ENCODE data around the gene C12orf42.

C12orf42 gene

DNA sequence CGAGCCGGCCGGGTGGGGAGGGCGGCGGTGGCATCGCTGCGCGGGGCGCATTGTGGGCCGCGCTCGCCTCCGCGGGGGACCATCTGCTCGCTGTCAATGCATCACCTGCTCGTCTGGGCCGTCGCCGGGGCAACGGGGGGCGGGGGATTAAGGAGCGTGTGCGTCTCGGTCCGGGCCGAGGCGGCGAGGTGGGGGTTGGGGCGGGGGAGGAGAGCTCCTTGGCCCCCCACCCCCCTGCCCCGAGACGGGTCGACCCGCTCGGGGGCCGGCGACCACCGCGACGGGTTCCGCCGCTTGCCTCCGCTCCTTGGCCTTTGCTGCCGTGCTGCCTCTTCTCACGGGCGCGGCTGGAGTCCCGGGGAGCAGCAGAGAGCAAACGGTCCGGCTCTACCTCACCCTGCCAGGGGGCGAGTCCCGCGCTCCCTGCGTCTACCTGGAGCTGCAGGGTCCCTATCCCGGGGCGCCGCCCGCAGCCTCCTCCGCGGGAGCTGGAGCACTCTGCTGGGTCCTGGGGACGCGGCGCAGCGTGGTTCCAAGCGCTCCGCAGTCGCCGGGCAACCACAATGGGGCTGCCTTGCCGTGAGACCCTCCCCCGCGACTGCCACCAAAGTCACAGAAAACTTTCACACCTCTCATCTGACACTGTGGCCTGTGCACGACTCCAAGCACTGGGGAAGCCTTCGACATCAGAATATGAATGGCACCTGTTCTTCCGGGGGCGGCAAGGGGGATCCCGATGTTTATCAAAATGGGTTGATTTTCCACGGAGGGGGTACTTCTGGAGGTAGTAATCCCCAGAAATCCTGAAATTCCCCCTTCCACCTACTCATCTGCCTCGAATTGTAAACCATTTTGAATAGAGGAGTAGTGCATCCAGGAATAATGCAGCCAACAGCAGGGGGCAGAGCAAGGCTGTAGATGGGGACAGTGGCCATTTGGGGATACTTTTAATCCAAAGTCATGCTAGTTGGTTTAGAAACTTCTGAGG, at the start of gene C12orf42:
C12orf42 (minus strand) TSS at position 500 of the 988 bp plus-strand sequence. CDS start 17,542 bp downstream, outside the sequence.
- no peak for DNase-seq (ENCODE audit: low read depth in 2 of 2)

DNA sequence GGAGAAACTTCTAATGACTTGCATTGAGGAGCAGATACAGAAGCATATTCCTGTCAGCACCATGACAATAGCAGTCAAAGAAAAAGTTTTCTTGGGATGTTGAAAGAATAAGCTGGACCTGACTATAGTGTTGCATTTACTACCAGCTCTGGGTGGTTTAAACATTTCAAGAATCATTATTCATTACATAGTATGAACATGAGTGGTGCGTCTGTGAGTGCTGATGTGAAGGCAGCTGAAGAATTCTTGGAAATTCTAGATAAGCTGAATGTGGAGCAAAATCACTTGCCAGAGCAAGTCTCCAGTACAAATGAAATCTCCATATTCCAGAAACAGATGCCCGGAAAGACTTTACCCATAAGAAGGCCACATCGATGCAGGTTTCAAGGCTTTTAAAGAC, 46.3 kb upstream of the C12orf42 start:
- DNase-seq (ENCODE audit: low read depth in 2 of 2), result no peak

DNA sequence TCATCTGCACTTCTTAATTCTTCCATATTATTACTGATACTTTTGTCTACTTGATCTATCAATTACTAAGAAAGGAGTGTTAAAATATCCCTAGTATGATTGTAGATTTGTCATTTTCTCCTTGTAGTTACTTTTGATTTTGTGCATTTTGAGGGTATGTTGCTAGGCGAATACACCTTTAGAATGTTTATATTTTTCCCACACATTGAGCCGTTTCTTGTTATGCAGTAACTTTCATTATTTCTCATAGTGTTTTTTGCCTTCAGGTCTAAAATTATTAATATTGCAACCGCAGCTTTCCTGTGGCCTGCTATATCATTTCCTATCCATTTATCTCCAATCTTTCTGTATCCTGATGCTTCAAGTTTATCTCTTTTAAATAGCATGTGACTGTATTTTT, 44.6 kb upstream of the C12orf42 start:
- no peak for DNase-seq (ENCODE audit: low read depth in 2 of 2)

DNA sequence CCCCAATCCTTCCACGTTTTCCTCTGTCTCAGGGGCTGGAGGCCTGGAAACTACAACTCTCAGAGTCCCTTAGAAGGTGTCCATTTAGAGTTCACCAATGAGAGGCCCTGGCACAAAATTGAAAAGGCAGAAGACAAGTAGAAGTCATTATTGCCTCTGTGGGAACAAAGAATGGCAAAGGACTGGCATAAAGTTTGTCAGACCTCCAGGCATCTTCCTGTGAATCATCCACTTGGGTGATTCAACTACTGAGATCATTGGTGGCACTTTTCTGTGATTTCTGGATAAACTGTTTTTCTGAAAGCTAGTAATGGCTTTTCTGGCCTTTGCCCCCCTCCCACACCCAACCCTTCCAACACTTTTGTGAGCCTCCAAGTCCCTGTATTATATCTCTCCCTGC, 42.6 kb upstream of the C12orf42 start:
- no peak for DNase-seq (ENCODE audit: low read depth in 2 of 2)

DNA sequence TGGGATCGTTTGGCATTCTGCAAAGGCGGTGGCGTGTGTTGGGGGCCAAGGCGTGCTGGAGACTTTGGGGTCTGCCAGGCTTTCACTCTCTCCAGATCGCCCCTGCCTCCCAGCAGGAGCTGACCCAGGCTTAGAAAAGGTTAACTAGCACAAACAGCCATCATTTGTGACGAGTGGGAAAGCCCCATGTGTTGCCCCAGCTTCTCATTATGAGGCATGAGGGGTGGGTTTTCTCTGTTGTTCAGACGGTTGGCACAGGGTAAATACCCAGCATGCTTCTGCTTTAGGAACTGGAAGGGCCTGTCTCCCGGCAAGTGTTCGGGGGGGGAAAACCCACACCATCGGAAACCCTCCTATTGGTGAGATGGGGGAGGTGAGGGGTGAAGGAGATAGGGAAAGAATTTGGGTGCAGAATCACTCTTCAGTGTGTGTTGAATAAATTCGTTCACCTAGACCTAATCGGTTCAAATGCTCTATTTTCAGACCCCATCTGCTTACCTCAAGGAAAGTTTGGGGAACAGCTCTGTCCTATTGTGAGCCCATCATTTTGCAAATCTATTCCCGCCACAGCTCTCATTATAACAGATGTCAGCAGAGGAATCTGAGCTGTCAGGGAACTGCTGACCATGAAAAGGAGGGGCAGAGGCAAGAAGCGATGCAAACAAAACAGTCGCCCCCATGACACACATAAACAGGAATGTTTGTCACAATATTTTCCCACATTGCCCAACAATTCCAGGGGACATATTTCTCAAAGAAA, 34.7 kb upstream of the C12orf42 start:
- DNase-seq (ENCODE audit: low read depth in 2 of 2), result no peak

DNA sequence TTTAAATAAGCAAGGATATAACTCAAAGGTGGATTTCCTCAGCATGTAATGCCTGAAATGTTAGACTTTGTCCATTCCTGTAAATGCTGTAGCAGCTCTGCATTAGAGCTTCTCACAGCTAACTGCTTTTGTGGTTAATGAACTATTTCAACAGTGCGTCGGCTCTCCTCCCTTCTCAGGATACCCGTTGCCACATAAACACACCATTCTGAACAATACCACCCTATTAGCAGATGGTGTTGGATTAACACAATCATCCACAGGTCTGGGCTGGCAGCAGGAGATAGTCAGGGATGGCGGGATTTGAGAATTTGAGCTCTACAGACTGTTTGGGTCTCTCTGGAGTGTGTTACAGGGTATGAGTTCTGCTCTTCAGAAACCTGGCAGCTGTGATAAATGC, 33.5 kb upstream of the C12orf42 start:
- DNase-seq (ENCODE audit: low read depth in 2 of 2), result no peak

DNA sequence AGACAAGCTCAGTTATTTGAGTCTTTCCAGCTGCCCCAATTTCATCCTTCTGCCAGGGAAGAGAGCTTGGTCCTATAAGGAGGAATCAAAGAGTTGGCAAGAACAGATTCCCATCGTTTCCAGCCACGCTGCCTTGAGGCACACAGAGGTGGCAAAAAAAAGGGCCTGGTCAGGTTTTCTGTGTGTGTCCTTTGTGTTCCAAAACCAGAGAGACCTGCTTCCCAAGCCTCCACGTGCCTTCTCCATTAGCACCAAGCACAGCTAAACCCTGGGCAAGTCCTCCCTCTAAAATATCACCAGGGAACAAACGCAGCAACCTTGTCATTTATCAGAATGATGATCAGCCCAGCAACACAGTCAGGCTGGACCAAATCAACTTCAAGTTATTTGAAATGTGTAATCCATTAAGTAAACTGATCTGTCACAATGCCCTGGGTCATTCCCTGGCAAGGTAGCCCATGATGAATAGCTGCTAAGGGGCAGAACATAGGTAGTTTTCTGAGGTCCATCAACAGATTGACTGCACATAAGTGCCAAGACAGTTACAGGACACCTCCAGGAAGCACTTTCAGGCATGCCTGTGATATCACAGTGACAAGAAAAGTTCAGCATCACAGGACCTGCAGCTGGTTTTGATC, 28.6 kb upstream of the C12orf42 start:
- DNase-seq (ENCODE audit: low read depth in 2 of 2), result no peak

DNA sequence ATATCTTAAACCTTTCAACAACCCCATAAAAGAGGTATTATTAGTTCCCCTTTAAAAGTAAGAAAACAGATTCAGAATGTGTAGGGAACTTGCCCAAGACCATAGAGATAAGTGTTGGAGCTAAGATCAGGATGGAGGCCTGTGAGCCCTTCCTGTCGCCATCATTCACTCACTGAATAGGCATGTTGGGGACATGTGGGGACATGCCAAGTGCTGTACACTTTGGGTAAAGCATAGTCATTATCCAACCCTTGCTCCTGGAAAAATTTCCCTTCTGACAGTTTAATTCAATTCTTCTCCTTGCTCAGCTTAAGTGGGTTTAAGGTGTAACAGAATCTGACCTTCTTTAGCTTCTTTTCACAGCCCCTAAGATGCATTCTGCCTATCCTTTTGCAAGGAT, 28.0 kb upstream of the C12orf42 start:
- no peak for DNase-seq (ENCODE audit: low read depth in 2 of 2)

DNA sequence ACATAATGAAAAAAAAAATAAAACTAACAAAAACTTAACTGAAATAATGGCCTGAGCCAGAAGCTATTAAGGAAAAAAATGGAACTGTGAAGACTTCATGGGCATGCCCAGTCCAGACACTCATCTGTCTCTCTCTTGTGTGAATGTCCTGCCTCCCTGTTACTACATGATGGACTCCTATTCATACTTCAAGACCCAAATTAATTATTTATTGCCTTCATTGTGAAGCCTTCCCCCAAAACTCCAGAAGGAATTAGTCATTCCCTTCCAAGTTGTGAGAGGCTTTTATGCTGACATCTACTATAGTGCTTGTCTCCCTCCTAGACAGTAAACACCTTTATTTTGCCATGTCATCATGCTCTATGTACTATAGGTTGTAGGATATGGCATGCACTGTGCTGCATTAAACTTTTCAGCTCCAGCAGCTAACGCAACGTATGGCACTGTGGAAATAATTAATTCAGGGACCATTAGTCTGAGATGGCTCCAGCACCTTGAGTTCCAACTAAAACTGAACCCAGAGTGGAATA, 25.0 kb upstream of the C12orf42 start:
- DNase-seq (ENCODE audit: low read depth in 2 of 2), result no peak

DNA sequence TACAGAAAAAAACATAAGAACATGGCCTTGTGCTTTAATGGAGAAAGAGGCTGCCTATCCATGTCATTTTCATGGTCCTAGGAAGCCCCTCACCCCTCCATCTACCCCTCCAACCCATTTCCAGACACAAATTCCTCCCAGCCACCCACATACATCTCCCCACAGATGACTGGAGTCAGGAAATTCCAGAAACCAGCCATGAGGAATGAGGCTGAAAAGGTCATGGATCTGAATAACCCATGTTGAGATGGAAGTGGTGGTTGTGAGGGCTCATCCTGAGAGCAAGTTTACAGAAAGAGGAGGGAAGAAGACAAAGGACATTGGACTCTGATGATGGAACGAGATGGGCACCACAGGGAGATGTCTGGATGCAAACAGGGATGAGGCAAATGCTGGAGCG, 23.9 kb upstream of the C12orf42 start:
- no peak for DNase-seq (ENCODE audit: low read depth in 2 of 2)

DNA sequence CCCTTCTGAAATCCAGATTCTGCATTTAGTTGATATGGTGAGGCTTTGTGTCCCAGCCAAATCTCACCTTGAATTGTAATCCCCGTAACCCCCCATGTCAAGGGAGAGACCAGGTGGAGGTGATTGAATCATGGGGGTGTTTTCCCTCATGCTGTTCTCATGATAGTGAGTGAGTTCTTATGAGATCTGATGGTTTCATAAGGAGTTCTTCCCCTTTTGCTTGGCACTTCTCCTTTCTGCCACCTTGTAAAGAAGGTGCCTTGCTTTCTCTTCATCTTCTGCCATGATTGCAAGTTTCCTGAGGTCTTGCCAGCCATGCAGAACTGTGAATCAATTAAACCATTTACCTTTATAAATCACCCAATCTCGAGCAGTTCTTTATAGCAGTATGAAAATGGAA, 23.1 kb upstream of the C12orf42 start:
- DNase-seq (ENCODE audit: low read depth in 2 of 2), result no peak

DNA sequence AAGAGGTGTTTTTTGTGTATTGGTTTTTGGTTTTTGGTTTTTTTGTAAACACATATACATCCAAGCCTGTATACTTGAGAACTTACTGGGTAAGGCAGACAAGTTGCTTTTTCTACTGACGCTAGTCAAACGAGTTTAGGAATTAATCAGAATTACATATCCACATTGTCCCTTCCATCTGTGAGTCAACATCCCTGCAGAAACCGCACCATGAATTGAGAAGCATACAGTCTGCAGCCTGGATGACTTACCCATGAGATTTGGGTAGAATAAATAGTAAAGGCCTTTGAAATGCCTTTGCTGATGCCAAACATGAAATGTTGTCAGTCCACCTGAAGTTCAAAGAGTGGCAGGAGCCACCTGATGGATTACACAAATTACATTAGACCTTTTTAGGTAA, 21.4 kb upstream of the C12orf42 start:
- DNase-seq (ENCODE audit: low read depth in 2 of 2), result no peak

DNA sequence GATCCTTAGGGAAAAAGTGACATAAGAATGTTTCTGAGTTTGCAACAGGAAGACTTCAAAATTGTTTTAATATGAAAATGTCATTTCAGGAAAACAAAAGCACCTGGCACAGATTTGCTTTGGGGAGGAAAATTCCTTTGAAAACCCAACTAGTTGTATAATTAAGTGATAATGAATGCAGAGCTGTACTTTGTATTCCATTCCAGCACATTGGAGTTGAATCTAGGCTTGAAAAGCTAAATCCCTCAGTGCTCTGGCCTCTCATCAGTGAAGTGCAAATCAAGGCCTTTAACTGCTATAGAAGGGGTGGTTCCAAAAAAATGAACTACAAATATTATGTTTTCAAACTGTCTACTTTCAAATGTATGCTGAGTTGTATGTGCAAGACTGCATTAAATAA, 19.6 kb upstream of the C12orf42 start:
- no peak for DNase-seq (ENCODE audit: low read depth in 2 of 2)

DNA sequence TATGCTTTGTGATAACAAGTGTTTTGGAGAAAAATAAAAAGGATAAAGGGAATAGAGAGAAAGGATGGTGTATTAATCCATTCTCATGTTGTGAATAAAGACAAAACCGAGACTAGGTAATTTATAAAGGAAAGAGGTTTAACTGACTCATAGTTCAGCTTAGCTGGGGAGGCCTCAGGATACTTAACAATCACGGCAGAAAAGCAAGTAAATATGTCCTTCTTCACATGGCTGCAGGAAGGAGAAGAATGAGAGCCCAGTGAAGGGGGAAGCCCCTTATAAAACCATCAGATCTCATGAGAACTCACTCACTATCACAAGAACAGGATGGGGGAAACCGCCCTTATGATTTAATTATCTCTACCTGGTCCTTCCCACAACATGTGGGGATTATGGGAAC, 18.1 kb upstream of the C12orf42 start:
- DNase-seq (ENCODE audit: low read depth in 2 of 2), result no peak

DNA sequence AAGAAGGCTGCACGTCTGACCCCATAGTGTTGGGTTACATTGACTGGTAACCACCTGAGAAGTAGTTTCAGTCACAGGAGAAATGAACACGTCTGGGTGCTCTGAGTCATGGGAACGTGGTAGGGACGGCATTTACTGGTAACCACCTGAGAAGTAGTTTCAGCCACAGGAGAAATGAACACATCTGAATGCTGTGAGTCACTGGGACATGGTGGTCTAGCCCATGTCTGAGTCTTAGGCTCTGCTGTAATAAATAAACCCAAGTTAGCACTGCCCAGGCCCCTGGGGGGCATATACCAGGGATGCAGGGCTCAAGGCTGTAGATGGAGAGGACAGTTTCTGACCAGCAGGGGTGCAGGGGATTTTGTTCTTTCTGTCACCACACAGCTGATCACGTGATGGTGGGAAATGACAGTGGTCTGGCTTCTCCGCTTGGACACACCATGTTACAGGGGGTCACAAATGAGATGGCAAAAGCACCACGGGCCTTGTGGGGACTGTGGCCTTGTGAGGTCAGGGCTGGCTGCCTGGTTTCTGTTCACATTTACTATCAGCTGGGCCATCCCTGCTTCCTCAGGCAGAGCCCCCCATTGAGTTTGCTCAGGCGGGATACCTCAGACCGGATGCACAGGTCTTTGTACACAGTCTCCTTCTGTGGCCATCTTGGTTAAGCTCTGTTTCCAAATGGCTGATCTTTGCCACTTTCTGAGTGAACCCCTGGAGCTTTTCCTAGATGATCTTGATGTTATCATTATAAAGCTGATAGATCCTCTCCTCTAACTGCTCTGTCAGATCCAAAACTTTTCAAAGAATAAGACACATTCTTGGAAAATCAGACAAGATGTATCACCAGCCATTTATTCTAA, 9.8 kb upstream of the C12orf42 start:
- no peak for DNase-seq (ENCODE audit: low read depth in 2 of 2)

DNA sequence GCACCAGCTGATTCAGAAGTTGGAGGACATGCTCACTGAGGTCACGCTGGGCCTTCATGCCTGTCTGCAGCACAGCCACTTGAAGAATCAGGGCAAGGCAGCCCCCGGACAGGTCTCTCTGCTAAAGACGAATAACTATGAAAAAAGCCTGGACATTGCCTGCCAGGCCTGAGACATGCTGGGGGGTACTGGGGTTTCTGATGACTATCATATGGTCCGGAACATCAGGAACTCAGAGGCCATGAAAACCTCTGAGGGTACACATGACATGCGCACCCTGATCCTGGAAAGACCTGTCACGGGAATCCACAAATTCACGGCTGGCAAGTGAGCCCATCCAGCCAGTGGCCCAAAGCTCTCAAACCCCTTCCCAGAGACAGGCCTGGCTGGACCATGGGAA, 8.8 kb upstream of the C12orf42 start:
- DNase-seq (ENCODE audit: low read depth in 2 of 2), result no peak

DNA sequence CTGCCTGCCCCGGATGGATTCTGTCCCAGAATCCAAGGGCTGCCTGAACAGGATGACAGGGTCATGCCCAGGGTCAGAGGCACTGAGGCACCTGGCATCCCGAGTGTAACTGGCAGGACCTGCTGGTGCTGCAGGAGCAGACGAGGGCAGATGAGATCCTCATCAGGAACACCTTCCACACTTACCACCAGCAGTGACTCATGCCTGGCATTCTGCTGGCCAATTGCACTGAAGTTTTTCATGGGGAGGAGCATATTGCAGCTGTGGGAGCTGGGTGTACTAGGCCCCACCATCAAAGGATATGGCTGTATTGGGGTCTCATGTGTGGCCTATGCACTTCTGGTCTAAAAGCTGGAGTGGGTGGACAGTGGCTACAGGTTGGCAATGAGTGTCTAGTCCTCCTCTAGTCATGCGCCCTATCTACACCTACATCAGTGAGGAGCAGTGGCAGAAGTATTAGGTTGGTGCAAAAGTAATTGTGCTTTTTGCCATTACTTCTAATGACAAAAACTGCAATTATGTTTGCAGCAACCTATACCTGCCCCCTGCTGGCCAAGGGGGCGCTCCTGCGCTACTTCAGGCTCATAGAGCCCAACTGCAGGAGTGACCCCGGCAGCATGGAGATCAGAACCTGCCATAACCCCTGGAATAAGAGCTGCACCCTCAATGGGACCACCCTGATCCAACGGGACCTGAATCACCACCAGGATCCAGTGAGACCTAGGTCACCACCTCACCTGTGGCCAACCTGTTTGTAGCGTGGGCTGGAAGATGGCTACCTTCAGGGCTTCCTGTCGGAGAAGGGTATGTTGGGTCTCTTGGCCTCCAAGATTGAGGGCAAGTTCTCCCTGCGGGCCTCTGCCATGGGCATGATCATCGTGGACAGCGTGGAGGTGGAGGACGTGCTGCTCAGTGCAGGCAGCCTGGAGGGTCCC, 8.0 kb upstream of the C12orf42 start:
- DNase-seq (ENCODE audit: low read depth in 2 of 2), result no peak

DNA sequence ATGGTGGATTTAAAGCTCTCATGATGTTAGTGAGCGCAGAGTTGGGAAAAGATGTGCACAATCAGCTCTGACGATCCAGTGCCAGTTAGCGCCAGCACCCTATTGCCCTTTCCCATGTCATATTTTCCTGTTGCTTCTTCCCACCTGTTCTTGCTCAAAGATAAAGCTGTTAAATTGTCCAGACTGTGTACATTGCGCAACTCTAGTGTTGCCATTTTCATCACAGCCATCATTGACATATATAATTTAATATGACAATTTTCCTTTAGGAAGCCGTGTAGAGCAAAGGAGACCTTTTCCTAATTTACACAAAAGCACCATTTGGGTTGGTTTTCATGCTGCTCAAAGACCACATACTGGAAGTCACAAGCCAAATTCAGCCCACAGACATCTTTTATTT, 5.7 kb upstream of the C12orf42 start:
- DNase-seq (ENCODE audit: low read depth in 2 of 2), result no peak

DNA sequence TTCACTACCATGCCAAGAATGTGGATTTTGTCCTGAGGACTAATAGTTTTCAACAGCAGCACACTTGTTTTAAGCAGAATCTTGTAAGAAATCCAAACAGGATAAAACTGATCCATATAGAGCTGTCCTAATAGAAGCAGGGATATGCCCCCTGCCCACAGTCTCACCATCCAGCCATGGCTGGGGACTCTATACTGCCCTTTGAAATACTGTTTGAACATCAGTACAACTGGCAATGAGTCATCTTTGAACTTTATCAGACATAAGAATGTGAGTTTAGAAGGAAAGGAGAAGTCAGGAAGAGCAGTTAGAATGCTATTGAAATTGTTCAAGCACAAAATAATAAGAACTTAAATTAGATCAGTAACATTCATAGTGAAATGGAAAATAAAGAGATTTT, 3.8 kb upstream of the C12orf42 start:
- no peak for DNase-seq (ENCODE audit: low read depth in 2 of 2)

DNA sequence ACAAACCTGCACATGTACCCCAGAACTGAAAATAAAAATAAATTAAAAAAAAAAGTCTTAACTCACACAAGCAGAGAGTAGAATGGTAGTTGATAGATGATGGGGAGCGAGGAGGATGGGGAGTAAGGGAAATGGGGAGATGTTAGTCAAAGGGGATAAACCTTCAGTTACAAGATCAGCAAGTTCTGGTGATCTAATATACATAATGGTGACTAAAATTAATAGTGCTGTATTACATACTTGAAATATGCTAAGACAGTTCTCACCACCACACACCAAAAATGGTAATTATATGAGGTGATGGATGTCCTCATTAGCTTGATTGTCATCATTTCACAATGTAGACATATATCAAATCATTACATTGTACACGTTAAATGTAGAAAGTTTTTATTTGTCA, 3.2 kb upstream of the C12orf42 start:
- no peak for DNase-seq (ENCODE audit: low read depth in 2 of 2)

Data from fibroblast of skin of left biceps (primary cell).